Measurements from ENCODE around the gene PLEKHG4B. TPM values are rescaled to one million over a fixed set of nuclear protein-coding genes. Genes with fewer than 3 reads are reported as not detected.
"Not testable (repeated sequence)": the region's sequence is repeated elsewhere in the genome, so short reads cannot be mapped to it uniquely, and the experiment has no call there.

The PLEKHG4B gene
- total RNA-seq, 1 donor from 2014 or later: not detected

DNA sequence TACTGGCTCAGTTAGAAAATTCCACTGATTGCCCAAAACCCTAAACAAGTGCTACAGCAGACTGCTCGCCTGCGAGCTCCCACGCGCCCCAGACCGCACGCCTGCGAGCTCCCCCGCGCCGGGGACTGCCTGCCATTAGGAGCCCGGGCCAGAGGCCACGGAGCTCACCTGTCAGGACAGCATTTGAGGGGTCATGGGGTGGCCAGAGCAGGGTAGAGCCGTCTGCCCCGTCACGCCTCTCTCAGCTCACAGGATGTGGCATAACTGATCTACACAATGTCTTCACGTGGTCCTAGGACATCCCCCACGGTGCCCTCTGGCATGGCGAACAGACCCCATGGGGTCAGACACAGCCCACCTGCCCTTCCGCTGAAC is 70.2 kb downstream of the PLEKHG4B start:
- Histone ChIP-seq H3K4me3 (no peak overlapping the region), H3K27me3 (no peaks in the 10 kb centered on the region), H3K4me1 (no peaks in the 10 kb centered on the region), H3K36me3 (no peaks in the 10 kb centered on the region), H3K9me3 (no peaks in the 10 kb centered on the region), H3K27ac (no peak overlapping the region)
- intact Hi-C loops (cut with DNase I): no loop called here
- TF ChIP-seq, protein P1, sequence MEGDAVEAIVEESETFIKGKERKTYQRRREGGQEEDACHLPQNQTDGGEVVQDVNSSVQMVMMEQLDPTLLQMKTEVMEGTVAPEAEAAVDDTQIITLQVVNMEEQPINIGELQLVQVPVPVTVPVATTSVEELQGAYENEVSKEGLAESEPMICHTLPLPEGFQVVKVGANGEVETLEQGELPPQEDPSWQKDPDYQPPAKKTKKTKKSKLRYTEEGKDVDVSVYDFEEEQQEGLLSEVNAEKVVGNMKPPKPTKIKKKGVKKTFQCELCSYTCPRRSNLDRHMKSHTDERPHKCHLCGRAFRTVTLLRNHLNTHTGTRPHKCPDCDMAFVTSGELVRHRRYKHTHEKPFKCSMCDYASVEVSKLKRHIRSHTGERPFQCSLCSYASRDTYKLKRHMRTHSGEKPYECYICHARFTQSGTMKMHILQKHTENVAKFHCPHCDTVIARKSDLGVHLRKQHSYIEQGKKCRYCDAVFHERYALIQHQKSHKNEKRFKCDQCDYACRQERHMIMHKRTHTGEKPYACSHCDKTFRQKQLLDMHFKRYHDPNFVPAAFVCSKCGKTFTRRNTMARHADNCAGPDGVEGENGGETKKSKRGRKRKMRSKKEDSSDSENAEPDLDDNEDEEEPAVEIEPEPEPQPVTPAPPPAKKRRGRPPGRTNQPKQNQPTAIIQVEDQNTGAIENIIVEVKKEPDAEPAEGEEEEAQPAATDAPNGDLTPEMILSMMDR (IDR thresholded peaks at IDR 0.05): no peak
- peak in 1 of 2 donors; percentile 50 for DNase-seq (ENCODE audit: low spot score in 2 of 2)

DNA sequence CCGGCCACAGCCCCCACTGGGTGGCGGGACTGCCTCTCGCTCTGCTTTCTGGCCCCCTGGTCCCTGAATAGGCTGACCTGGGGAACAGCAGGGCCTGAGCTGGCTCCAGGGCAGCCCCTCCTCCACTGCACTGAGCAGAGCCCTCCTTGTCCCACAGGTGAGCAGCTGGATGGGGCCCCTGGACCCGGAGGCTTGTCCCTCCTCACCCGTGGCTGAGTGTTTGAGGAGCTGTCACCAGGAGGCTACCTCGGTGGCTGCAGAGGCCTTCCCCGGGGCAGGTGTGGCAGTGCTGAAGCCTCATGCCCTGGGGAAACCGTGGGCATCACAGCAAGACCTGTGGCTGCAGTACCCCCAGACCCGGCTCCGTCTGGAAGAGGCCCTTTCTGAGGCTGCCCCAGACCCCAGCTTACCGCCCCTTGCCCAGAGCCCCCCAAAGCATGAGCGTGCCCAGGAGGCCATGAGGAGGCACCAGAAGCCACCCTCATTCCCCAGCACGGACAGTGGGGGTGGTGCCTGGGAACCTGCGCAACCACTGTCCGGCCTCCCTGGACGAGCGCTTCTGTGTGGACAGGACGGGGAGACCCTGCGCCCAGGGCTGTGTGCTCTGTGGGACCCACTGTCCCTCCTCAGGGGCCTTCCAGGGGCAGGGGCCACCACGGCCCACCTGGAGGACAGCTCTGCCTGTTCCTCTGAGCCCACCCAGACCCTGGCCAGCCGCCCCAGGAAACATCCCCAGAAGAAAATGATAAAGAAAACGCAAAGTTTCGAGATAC is 70.8 kb downstream of the PLEKHG4B start:
- DNase-seq (ENCODE audit: low spot score in 2 of 2): peak in 1 of 2 donors; percentile 35
- H3K4me3 ChIP-seq: no peak overlapping the region
- TF ChIP-seq, protein P1 (IDR thresholded peaks at IDR 0.05): no peak
- no peaks in the 10 kb centered on the region for H3K4me1 ChIP-seq
- no peak overlapping the region for H3K27ac ChIP-seq
- intact Hi-C loops (cut with DNase I): no loop called here
- H3K27me3 ChIP-seq: no peaks in the 10 kb centered on the region
- no peaks in the 10 kb centered on the region for H3K36me3 ChIP-seq
- no peaks in the 10 kb centered on the region for H3K9me3 ChIP-seq

DNA sequence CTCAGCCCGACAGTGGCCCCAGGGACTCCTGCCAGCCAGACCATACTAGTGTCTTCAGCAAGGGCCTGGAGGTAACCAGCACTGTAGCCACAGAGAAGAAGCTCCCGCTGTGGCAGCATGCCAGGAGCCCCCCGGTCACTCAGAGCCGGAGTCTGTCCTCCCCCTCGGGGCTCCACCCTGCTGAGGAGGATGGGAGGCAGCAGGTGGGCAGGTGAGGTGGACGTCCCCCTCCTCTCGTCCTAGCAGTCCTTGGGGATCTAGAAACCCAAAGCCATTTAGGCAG is 71.3 kb downstream of the PLEKHG4B start:
- intact Hi-C loops (cut with DNase I): no loop called here
- Histone ChIP-seq H3K4me3 (no peak overlapping the region), H3K27me3 (no peaks in the 10 kb centered on the region), H3K9me3 (no peaks in the 10 kb centered on the region), H3K4me1 (no peaks in the 10 kb centered on the region), H3K27ac (no peak overlapping the region), H3K36me3 (no peaks in the 10 kb centered on the region)
- DNase-seq (ENCODE audit: low spot score in 2 of 2): no peak
- TF ChIP-seq, protein P1 (IDR thresholded peaks at IDR 0.05): no peak

DNA sequence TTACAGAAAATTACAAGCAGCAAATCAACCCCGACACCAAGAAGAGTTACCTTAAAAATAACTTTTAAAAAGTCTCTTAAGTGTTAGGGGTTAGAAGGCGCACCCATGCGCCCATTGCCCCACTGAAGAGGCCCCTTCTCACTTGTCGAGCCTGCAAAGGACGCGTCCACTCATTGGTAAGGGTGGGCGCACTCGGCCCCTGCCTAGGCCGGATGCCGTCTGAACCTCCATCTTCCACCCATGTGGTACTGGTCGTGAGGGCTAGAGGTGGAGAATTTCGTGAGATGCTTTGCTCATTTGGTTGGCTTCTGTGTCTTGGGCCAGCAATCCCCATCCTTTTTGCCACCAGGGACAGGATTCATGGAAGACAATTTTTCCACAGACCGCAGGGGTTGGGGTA is 71.9 kb downstream of the PLEKHG4B start:
- no peak for DNase-seq (ENCODE audit: low spot score in 2 of 2)
- intact Hi-C loops (cut with DNase I): no loop called here
- no peak overlapping the region for H3K4me3 ChIP-seq
- H3K9me3 ChIP-seq: no peaks in the 10 kb centered on the region
- no peaks in the 10 kb centered on the region for H3K27me3 ChIP-seq
- TF ChIP-seq, protein P1 (IDR thresholded peaks at IDR 0.05): no peak
- H3K27ac ChIP-seq: no peak overlapping the region
- no peaks in the 10 kb centered on the region for H3K4me1 ChIP-seq
- no peaks in the 10 kb centered on the region for H3K36me3 ChIP-seq

DNA sequence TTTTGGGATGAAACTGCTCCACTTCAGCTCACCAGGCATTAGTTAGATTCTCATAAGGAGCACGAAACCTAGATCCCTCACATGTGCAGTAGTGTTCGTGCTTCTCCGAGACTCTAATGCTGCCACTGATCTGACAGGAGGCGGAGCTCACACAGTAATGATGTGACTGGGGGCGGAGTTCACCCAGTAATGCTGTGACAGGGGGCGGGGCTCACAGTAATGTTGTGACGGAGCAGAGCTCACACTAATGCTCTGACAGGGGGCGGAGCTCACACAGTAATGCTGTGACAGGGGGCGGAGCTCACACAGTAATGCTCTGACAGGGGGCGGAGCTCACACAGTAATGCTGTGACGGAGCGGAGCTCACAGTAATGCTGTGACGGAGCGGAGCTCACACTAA is 72.3 kb downstream of the PLEKHG4B start:
- Histone ChIP-seq H3K9me3 (no peaks in the 10 kb centered on the region), H3K27me3 (no peaks in the 10 kb centered on the region), H3K4me1 (no peaks in the 10 kb centered on the region), H3K36me3 (no peaks in the 10 kb centered on the region), H3K27ac (no peak overlapping the region), H3K4me3 (no peak overlapping the region)
- no peak for DNase-seq (ENCODE audit: low spot score in 2 of 2)
- TF ChIP-seq, protein P1 (IDR thresholded peaks at IDR 0.05): no peak
- intact Hi-C loops (cut with DNase I): no loop called here

DNA sequence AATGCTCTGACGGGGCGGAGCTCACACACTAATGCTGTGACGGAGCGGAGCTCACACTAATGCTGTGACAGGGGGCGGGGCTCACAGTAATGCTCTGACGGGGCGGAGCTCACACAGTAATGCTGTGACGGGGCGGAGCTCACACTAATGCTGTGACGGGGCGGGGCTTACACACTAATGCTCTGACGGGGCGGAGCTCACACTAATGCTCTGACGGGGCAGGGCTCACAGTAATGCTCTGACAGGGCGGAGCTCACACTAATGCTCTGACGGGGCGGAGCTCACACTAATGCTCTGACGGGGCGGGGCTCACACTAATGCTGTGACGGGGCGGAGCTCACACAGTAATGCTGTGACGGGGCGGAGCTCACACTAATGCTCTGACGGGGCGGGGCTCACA is 72.8 kb downstream of the PLEKHG4B start:
- H3K27ac ChIP-seq; H3K36me3 ChIP-seq; intact Hi-C loops (cut with DNase I); H3K27me3 ChIP-seq; H3K4me1 ChIP-seq; H3K9me3 ChIP-seq; H3K4me3 ChIP-seq; DNase-seq (ENCODE audit: low spot score in 2 of 2): not testable (repeated sequence)
